ENCODE data around the gene WDR1. TPM values are rescaled to one million over a fixed set of nuclear protein-coding genes. Genes with fewer than 3 reads are reported as not detected.

Gene WDR1
- total RNA-seq, 1 experiment from 2014 or later, result 180 TPM

- DNase-seq (ENCODE audit: low read depth), result no peak
Observed at GRCh38 chr4:10040049-10040892, 76.3 kb downstream of the WDR1 start.

- no peak for DNase-seq (ENCODE audit: low read depth)
Observed at GRCh38 chr4:10036807-10037342, 79.7 kb downstream of the WDR1 start.

GRCh38 chr4:10035130-10035529 is 81.5 kb downstream of the WDR1 start:
- DNase-seq (ENCODE audit: low read depth), result no peak

GRCh38 chr4:10034612-10035104 is 81.9 kb downstream of the WDR1 start:
- no peak for DNase-seq (ENCODE audit: low read depth)

GRCh38 chr4:10034136-10034535 is 82.5 kb downstream of the WDR1 start:
- no peak for DNase-seq (ENCODE audit: low read depth)

GRCh38 chr4:10033191-10033881 is 83.3 kb downstream of the WDR1 start:
- DNase-seq (ENCODE audit: low read depth), result peak; percentile 47

- DNase-seq (ENCODE audit: low read depth), result peak; percentile 50
Observed at GRCh38 chr4:10032625-10033024, 84.0 kb downstream of the WDR1 start.

- no peak for DNase-seq (ENCODE audit: low read depth)
Observed at GRCh38 chr4:10031668-10032590, 84.7 kb downstream of the WDR1 start.

- no peak for DNase-seq (ENCODE audit: low read depth)
Observed at GRCh38 chr4:10030972-10031667, 85.5 kb downstream of the WDR1 start.

- DNase-seq (ENCODE audit: low read depth), result no peak
Observed at GRCh38 chr4:10029403-10029802, 87.2 kb downstream of the WDR1 start.

- no peak for DNase-seq (ENCODE audit: low read depth)
Observed at GRCh38 chr4:10028910-10029309, 87.7 kb downstream of the WDR1 start.

- DNase-seq (ENCODE audit: low read depth), result no peak
Observed at GRCh38 chr4:10026485-10026884, 90.1 kb downstream of the WDR1 start.

- DNase-seq (ENCODE audit: low read depth), result no peak
Observed at GRCh38 chr4:10025230-10025806, 91.3 kb downstream of the WDR1 start.

Other genes starting within 250 kb of the WDR1 start
- 0.49 TPM in 1 of 2 replicates, not detected in the other for gene SLC2A9, start 95.3 kb downstream of the WDR1 start, total RNA-seq (2014; rRNA removed; shearing (Covaris generic))

All from RPMI7951 (cell line).